A673 (cell line): ENCODE results near the gene AMIGO3. TPM values are rescaled to one million over a fixed set of nuclear protein-coding genes. Genes with fewer than 3 reads are reported as not detected.
A peak's percentile ranks its signal among the peaks of the same experiment; 100 is the strongest.

Source experiments
- Bru-seq: library from RNA; stranded (reverse); fragments of 400-500 nt; gene quantifications from one replicate; lab custom pipeline; 2021; lab: Mats Ljungman, UMichigan
- BruChase-seq, 2 experiments: library from RNA; stranded (reverse); fragments of 400-500 nt; gene quantifications; one replicate each; lab custom pipeline; 2021; lab: Mats Ljungman, UMichigan
- BruUV-seq: library from RNA; stranded (reverse); fragments of 400-500 nt; replicated peaks from 2 replicates; lab custom pipeline; 2021; lab: Mats Ljungman, UMichigan
- CTCF ChIA-PET: fragments of 300-600 bp; sonication (Branson Sonifier 250); formaldehyde crosslinking; loops from one replicate; lab custom pipeline; 2022; ENCODE audit warnings: antibody characterized with exemption; lab: Charles Lee
- POLR2A ChIA-PET: fragments of 300-600 bp; sonication (Branson Sonifier 250); formaldehyde crosslinking; loops from one replicate; lab custom pipeline; 2022; ENCODE audit warnings: antibody characterized with exemption; ENCODE audit not compliant: low non-redundant PET; lab: Charles Lee
- DNase-seq: peaks from one replicate; pipeline ENCODE4 v3.0.0-alpha.2; 2015; ENCODE audit warnings: low spot score
- H3K27ac ChIP-seq: fragments of 200-600 bp; sonication (generic); 2 replicates; pipeline ENCODE4 v1.5.1; 2016; ENCODE audit warnings: mixed run types, low read depth, mild to moderate bottlenecking, mixed read lengths, antibody characterized with exemption, low read length; ENCODE audit not compliant: poor library complexity, severe bottlenecking
- H3K27me3 ChIP-seq: fragments of 200-600 bp; sonication (generic); replicated peaks from 2 replicates; pipeline ENCODE4 v1.6.1; 2017; ENCODE audit warnings: mixed run types, low read depth, mild to moderate bottlenecking, mixed read lengths, antibody characterized with exemption, low read length; ENCODE audit not compliant: insufficient read depth, poor library complexity
- H3K36me3 ChIP-seq: fragments of 200-600 bp; sonication (generic); 2 replicates; pipeline ENCODE4 v1.6.1; 2016; ENCODE audit warnings: mixed run types, mild to moderate bottlenecking, mixed read lengths, antibody characterized with exemption, low read length; ENCODE audit not compliant: insufficient read depth, poor library complexity, severe bottlenecking
- H3K4me1 ChIP-seq: fragments of 200-600 bp; sonication (generic); 2 replicates; pipeline ENCODE4 v1.6.1; 2017; ENCODE audit warnings: mixed run types, mild to moderate bottlenecking, mixed read lengths, antibody characterized with exemption, low read length; ENCODE audit not compliant: insufficient read depth, poor library complexity, severe bottlenecking
- H3K4me3 ChIP-seq: fragments of 200-600 bp; sonication (generic); 2 replicates; pipeline ENCODE4 v1.5.1; 2016; ENCODE audit warnings: low read depth, mixed run types, mild to moderate bottlenecking, mixed read lengths, low read length; ENCODE audit not compliant: poor library complexity, severe bottlenecking
- H3K9me3 ChIP-seq: fragments of 200-600 bp; sonication (generic); 2 replicates; pipeline ENCODE4 v1.6.1; 2016; ENCODE audit warnings: mixed run types, low read depth, mild to moderate bottlenecking, mixed read lengths, antibody characterized with exemption, low read length; ENCODE audit not compliant: poor library complexity, severe bottlenecking
- CTCF ChIP-seq: fragments of 300-800, 200-600 bp; sonication (generic); conservative IDR thresholded peaks from 2 replicates; pipeline ENCODE4 v1.5.1; 2017; ENCODE audit warnings: low read depth, mild to moderate bottlenecking, antibody characterized with exemption, low read length, moderate library complexity, mixed read lengths
- EZH2 ChIP-seq: fragments of 200-600 bp; sonication (generic); IDR thresholded peaks from 2 replicates; pipeline ENCODE4 v1.6.1; 2017; ENCODE audit warnings: borderline replicate concordance, low read depth, mild to moderate bottlenecking, mixed read lengths, antibody characterized with exemption, low read length; ENCODE audit not compliant: poor library complexity, severe bottlenecking
- intact Hi-C: fragments of 100-400 bp; cut with micrococcal nuclease; formaldehyde crosslinking; loops from one replicate; pipeline ENCODE4 v1.10.0; 2022; ENCODE audit not compliant: unreplicated experiment
- long read RNA-seq: library from polyadenylated mRNA; stranded (forward); transcript quantifications from one replicate; pipeline ENCODE4 v2.0.0, GENCODE V29; 2022
- total RNA-seq: library from RNA; stranded (reverse); gene quantifications from 2 replicates; pipeline ENCODE4 v1.2.3, GENCODE V29; 2021

Gene AMIGO3
- total RNA-seq = 0.28 TPM in 1 of 2 replicates, not detected in the other
- Bru-seq, nascent RNA = percentile 46 among the genes with signal in this experiment
- not detected for BruChase-seq, experiment 1, labeled RNA remaining after a 2-hour chase
- BruChase-seq, experiment 2, labeled RNA remaining after a 6-hour chase = not detected
- long read RNA-seq, partial matches to known transcripts = 0 of 3 reads
- long read RNA-seq, other reads (novel, unspliced or antisense) = 0 of 3 reads

GRCh38 chr3:49719214-49719884 is at the start of gene AMIGO3:
TSS of gene AMIGO3 (minus strand) at chr3:49719684. CDS start at chr3:49719465, 219 bp downstream.
- no peaks in the 10 kb centered on the region for H3K4me1 ChIP-seq
- intact Hi-C loops = loop anchor here (5.0 kb wide), 1 partner anchor 188 kb away; no protein-coding TSS in a partner anchor
- BruUV-seq = no TSS peak
- TF ChIP-seq EZH2 (no peak), CTCF (peak; percentile 39)
- H3K36me3 ChIP-seq = peaks cover 5% of the 10 kb centered on the region
- peak; percentile 90 for DNase-seq
- H3K9me3 ChIP-seq = no peaks in the 10 kb centered on the region
- POLR2A ChIA-PET = interaction anchor here (0.5 kb wide), 1 partner anchor 558 kb away, joined by 9 read pairs; no protein-coding TSS in a partner anchor
- H3K4me3 ChIP-seq = peak within 1 kb of the TSS; percentile 38
- no peak within 1 kb of the TSS for H3K27ac ChIP-seq
- H3K27me3 ChIP-seq = no peaks in the 10 kb centered on the region
- CTCF ChIA-PET = interaction anchor here (0.6 kb wide), 1 partner anchor 117 kb away, joined by 4 read pairs; no protein-coding TSS in a partner anchor

GRCh38 chr3:49763981-49764380 is 44.5 kb upstream of the AMIGO3 start:
- no peaks in the 10 kb centered on the region for H3K9me3 ChIP-seq
- DNase-seq = no peak
- H3K36me3 ChIP-seq = no peaks in the 10 kb centered on the region
- H3K27me3 ChIP-seq = no peaks in the 10 kb centered on the region
- H3K4me1 ChIP-seq = no peaks in the 10 kb centered on the region
- no TSS peak for BruUV-seq
- no peak overlapping the region for H3K27ac ChIP-seq
- intact Hi-C loops = no loop called here
- TF ChIP-seq EZH2 (no peak), CTCF (no peak)
- H3K4me3 ChIP-seq = no peak overlapping the region
- CTCF ChIA-PET = no interaction called here
- POLR2A ChIA-PET = no interaction called here

GRCh38 chr3:49761661-49762060 is 42.2 kb upstream of the AMIGO3 start:
- TF ChIP-seq EZH2 = no peak
- TF ChIP-seq CTCF = no peak
- no peaks in the 10 kb centered on the region for H3K36me3 ChIP-seq
- CTCF ChIA-PET = no interaction called here
- no peak for DNase-seq
- no peak overlapping the region for H3K4me3 ChIP-seq
- intact Hi-C loops = no loop called here
- H3K9me3 ChIP-seq = no peaks in the 10 kb centered on the region
- POLR2A ChIA-PET = no interaction called here
- no peaks in the 10 kb centered on the region for H3K4me1 ChIP-seq
- H3K27ac ChIP-seq = no peak overlapping the region
- H3K27me3 ChIP-seq = no peaks in the 10 kb centered on the region
- no TSS peak for BruUV-seq
